Stimulated activated memory B cell treated with anti-CD40 and anti-IgM and Interleukin-4, amounts not matched to agents 10 μg/mL and 1 μg/mL and 100 μg/mL, for 72 hours (primary cell): ENCODE data around the gene MAPKAPK5.
"Not testable (repeated sequence)": the region's sequence is repeated elsewhere in the genome, so short reads cannot be mapped to it uniquely, and the experiment has no call there.

Source experiments
- ATAC-seq: fragments of 150-1000 bp; cut with Tn5 transposase; 2 replicates; pipeline ENCODE4 v1.10.0; 2021
- H3K27ac Mint-ChIP-seq: one replicate; pipeline ENCODE4 v1.8.0; 2022; ENCODE audit warnings: mild to moderate bottlenecking, mixed read lengths
- H3K27me3 Mint-ChIP-seq: one replicate; pipeline ENCODE4 v1.8.0; 2022; ENCODE audit warnings: mixed read lengths
- H3K36me3 Mint-ChIP-seq: one replicate; pipeline ENCODE4 v1.8.0; 2022; ENCODE audit warnings: mixed read lengths
- H3K4me1 Mint-ChIP-seq: one replicate; pipeline ENCODE4 v1.8.0; 2022; ENCODE audit warnings: mixed read lengths
- H3K4me3 Mint-ChIP-seq: one replicate; pipeline ENCODE4 v1.8.0; 2022; ENCODE audit warnings: mild to moderate bottlenecking, moderate library complexity, mixed read lengths
- H3K9me3 Mint-ChIP-seq: one replicate; pipeline ENCODE4 v1.8.0; 2022; ENCODE audit warnings: mixed read lengths

Gene MAPKAPK5

DNA sequence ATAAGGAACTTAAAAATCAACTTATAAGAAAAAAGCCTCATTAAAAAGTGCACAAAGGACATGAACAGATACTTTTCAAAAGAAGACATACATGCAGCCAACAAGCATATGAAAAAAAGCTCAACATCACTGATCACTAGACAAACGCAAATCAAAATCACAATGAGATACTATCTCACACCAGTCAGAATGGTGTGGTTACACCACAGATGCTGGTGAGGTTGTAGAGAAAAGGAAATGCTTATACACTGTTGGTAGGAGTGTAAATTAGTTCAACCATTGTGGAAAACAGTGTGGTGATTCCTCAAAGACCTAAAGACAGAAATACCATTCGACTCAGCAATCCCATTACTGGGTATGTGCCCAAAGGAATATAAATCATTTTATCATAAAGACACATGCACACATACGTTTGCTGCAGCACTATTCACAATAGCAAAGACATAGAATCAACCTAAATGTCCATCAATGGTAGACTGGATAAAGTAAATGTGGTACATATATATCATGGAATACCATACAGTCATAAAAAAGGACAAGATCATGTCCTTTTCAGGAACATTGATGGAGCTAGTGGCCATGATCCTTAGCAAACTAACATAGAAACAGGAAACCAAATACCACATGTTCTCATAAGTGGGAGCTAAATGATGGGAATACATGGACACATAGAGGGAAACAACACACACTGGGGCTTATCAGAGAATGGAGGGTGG lies 109.1 kb downstream of the MAPKAPK5 start:
- not testable (repeated sequence) for H3K4me3 Mint-ChIP-seq, H3K27ac Mint-ChIP-seq, ATAC-seq, H3K4me1 Mint-ChIP-seq, H3K27me3 Mint-ChIP-seq
- Mint-ChIP-seq H3K36me3 (peaks cover 40% of the 10 kb centered on the region), H3K9me3 (peaks cover 10% of the 10 kb centered on the region)
